Germinal center (tissue), 1 donor: ENCODE data around the gene WWOX.
"Not testable (repeated sequence)": the region's sequence is repeated elsewhere in the genome, so short reads cannot be mapped to it uniquely, and the experiment has no call there.

Experiments used
- DNase-seq: peaks from one replicate; pipeline ENCODE4 v3.0.0; 2012; ENCODE audit warnings: mixed read lengths, low spot score

The WWOX gene

DNA sequence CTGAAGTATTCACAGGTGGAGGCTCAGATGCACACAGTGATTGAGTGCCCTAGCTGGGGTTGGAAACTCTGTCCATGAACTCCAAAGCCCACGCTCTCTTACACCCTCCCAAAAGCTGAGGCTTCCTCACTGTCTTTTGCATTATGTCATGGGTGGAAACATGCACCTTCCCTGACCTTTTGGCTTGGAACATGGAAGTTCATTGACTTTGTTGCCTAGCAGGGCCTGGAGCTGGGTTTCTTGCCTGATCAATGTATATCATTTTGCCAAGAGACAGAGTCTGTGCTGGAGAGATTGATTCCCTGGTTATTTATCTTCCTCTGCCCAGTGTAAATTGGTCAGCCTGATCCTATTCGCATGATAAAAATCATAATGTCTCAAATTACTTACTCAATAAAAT lies 942.7 kb downstream of the WWOX start:
- DNase-seq: no peak

- DNase-seq: no peak
Observed at GRCh38 chr16:79042886-79043285, 943.4 kb downstream of the WWOX start.

DNA sequence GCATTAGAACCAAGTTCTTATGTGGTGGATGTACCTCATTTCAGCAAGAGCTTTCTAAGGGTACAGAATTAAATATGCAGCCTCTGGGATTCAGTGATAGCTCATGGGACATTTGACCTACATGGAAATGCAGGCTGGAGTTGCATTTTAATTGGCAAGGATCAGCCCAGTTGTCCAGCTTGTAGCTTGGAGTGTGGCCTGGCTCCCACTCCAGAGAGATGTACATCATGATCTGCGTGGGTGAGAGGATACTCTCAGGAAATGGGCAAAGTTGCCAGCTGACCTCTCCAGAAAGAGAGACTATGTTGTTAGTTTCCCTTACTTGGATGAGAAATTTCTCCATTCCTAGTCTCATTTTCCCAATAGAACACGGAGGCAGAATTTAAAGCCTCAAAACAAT lies 945.7 kb downstream of the WWOX start:
- no peak for DNase-seq

DNA sequence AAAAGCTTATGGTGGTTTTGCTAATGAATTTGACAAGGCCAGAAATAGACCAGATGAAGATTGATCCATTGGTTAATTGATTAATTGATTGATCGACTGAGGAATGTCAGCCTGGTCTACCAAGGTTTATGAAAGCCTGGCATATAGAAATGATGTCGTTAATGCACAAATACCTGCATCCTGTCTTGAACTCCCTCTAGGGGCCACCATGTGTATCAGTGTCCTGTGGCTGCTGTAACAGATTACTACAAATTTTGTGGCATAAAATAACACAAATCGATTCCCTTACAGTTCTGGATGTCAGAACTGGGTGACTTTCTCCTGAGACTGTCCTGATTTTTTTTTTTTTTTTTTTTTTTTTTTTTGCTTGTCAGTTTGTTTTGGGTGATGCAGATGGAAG lies 947.9 kb downstream of the WWOX start:
- DNase-seq: peak; percentile 38

DNA sequence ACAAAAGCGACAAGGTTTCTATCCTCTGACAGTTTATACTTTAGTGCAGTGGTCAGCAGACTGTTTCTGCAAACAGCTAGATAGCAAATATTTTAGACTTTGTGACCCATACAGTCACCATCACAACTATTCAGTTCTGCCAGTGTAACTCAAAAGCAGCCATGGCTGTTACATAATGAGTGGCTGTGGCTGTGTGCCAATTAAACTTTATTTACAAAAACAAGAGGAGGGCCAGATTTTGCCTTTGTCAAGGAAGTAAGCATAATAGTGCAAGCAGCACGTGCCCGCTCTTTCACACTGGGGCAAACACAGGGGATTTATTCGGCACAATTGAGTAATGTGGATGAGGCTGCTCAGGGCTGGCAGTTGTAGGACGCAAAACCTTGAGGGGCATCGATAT lies 949.6 kb downstream of the WWOX start:
- DNase-seq: no peak

- no peak for DNase-seq
Observed at GRCh38 chr16:79050063-79050462, 950.6 kb downstream of the WWOX start.

GRCh38 chr16:79051313-79051712 lies 951.9 kb downstream of the WWOX start:
- no peak for DNase-seq

GRCh38 chr16:79052198-79052597 lies 952.7 kb downstream of the WWOX start:
- DNase-seq: not testable (repeated sequence)

DNA sequence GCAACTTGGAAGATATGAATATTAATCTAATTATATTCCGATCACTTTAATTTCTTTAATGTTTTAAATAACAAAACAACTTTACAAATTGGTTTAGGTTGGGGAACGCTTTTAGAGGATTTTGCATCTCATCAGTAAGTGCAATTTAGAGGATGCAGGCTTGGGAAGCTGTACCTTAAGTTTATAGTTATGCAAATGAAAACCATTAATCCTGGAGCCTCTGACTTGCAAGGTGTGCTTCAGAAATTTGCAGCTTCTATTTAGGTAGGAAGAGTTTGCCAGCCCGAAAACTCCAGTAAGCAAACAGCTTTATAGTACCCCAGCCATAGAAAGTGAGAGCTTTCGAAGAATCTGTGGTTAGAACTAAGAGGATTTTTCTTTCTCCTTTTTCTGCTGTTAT lies 954.1 kb downstream of the WWOX start:
- DNase-seq: no peak

GRCh38 chr16:79054211-79054984 lies 954.9 kb downstream of the WWOX start:
- DNase-seq: no peak

- DNase-seq: no peak
Observed at GRCh38 chr16:79055251-79055970, 956.0 kb downstream of the WWOX start.

- no peak for DNase-seq
Observed at GRCh38 chr16:79061181-79061580, 961.7 kb downstream of the WWOX start.

DNA sequence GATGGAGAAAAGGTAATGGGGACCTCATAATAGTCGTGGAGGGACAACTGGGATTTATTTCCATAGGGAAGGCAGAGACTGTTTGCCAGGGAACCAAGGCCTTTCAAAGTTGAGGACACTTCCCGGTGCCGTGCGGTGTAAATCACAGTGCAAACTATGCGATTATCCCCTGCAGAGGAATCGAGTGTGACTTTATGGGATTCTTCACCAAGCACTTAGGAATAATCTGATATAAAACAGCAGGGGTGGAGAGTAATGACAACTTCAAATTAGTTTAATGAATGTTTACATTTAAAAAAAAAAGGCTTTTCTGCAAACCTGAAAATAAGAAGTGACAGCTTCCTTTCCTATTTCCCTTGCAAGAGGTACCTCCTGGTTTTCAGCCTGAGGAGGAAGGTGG lies 962.9 kb downstream of the WWOX start:
- no peak for DNase-seq

DNA sequence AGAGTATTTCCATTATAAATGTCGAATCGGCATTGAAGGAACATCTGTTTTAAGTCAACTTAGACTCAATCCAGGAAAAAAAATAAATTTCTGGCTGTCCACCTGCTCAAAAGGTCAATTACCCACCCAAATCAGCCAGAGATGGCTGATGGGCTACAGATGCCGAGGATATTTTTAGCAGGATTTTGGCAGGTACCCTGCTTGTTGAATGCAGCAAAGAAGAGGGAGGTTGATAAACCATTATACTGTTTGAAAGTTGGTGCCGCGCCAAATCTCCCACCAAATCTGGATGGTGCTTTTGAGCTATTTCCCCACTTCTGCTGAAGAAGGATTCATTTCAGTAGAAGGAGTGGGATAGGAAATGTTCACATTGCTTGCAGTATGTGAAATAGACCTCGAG lies 963.4 kb downstream of the WWOX start:
- no peak for DNase-seq

DNA sequence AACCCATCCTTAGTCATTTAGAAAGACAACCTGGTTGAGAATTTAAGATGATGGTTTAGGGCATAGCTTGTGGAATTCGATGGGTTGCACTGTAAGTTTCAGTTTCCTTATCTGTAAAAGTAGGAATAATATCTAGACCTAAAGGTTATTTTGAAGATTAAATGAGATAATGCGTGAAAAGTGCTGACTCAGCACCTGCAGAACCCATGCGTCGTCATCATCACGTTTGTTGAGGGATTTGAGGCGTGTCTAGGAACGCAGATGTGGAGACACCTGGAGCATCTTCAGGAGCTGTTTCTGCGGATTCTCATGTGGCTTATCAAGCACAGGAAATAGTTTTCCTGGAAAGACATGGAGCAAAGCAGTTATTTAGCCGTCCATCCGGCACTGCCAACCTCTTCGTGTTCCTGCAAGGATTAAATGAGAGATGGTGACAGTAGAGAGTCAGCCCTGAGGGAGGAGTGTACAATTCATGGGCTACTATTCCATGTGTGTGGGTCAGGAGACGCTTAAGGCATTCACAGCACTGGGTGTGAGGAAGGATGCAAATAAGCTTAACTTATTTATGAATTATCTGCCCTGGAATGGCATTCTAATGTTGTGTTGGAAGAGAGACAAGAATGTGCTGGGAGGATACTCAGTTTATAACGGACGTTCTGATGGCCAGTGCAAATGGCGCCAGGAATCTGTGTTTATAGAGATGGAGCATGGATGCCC lies 965.0 kb downstream of the WWOX start:
- DNase-seq: no peak

DNA sequence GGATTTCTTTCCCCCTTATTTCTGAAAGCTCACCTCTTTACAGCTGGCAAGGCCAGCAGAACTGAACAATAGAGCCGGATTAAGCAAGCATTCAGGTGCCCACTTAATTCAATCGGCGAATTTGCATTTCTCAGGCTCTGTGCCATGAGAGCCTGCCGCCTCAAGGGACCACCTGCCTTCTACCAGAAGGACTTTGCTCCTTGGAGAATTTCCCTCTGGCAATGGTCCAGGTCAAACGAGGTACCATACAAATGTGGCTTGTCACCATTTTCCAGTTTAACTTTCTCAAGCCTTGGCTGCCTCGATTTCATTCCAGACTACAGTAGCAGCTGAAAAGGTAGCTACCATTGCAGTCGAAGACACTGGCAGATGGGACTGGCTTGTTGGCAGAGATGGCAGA lies 967.1 kb downstream of the WWOX start:
- no peak for DNase-seq

DNA sequence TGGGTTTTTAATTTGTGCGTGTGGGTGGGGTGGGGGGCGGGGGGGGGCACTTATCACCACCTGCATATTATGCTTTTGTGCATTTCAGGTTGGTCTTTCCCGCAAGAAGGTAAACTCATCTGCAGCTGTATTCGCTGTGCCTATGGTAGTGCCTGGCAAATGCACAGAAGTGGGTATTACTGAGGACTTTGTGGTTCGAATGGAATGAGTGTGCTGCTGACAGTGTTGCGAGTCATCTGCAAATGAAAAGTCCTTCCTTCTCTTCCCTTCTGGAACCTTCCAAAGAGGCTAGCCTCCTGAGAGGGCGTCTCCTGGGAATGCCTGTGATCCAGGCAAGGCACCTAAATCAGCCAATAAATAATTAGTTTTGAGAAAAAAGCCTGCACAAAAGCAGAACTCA lies 968.1 kb downstream of the WWOX start:
- DNase-seq: no peak

GRCh38 chr16:79069121-79069520 lies 969.7 kb downstream of the WWOX start:
- DNase-seq: no peak

- DNase-seq: no peak
Observed at GRCh38 chr16:79069633-79070032, 970.2 kb downstream of the WWOX start.

DNA sequence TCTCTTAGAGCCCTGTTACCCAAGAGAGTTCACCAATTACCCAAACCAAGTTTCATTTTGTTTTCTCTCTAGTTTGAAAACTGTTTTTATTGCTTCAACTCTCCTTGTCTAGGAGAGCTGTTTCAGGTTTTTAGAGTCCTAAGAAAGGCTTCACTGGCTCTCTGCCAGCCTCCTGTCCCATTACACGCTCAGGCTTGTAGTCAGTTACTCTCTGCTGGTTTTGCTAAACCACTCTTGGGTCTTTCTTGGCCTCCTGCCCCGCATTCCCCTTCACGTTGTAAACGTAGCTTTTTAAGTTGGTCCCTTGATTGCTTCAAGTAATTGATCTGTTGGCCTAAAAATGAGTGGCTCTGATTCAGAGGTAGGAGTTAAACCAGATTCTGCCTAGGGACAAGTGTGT lies 972.0 kb downstream of the WWOX start:
- DNase-seq: no peak

DNA sequence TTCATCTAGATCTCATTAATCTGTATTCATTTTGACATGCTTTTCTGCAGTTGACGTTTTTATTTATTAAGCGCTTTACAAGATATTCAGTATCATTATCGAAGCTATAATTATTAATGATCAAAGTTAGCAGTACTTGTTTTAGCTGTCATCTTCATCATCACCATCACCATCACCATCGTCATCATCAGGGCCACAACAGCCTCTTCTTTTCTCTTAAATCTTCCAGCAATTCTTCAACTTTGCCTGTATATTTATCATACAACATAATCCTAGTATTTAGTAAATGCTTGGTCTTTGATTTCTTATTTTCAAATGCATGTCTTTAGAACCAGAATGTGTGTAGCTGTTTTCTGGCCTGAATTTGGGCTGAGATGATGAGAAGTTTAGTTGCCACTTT lies 973.1 kb downstream of the WWOX start:
- DNase-seq: no peak

DNA sequence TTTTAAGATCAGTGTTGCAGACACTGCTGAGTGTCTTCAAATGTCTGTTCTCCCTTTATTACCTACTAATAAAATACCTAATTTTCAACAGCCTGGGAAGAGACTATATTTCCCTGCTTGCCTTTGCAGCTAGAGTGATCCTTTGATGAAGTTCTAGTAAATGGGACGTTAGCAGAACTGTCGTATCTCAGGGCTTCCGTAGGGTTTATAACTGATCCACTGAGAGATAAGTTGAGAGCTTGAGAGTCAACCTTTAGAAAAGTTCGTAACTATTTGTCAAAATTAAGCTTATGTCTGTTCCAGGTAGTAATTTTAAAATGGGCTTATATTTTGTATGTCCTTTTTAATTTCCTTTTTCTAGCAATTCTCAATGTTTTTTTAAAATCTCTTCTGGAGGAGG lies 974.1 kb downstream of the WWOX start:
- no peak for DNase-seq

DNA sequence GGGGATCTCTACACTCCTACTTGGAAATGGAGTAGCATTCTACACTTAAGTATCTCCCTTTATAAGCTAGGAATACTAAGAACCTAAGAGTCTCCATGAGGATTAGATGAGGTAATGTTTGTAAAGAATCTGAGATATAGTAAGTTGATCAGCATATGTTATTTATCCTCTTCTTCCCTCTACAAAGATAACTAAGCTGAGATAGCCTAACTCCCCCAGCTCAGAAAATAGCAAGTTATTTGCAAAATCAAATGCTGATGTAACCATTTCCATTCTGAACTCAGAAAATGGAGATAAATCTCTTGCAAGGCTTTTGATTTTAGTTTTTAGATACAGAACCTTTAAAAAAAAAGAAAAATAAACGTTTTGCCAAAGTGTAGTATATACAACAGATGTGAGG lies 975.1 kb downstream of the WWOX start:
- no peak for DNase-seq
